HG03457 (cell line): ENCODE results near the gene GAS2.

Experiments
- ATAC-seq: cut with Tn5 transposase; IDR thresholded peaks from one replicate; pipeline ENCODE4 v1.9.1; 2021; ENCODE audit warnings: moderate number of reproducible peaks; ENCODE audit not compliant: unreplicated experiment

Gene GAS2

DNA sequence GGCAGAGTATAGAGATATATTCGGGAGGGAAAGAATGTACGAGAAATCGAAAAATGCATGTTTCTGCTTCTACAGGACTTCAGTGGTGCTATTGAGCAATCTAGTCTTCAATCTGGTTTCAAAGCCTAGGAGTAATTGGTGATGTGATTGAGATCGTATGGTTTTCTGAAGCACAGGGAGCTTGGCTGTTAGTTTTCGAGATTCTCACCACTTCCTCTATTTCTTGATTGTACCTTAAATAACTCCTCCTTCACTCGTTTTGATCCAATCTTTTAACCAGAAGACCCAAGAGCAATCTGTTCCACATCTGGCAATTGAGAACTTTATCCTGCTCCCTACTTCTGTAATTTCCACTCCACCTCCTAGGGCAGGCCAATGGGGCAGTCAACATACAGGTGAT is 193.3 kb downstream of the GAS2 start:
- no peak for ATAC-seq

DNA sequence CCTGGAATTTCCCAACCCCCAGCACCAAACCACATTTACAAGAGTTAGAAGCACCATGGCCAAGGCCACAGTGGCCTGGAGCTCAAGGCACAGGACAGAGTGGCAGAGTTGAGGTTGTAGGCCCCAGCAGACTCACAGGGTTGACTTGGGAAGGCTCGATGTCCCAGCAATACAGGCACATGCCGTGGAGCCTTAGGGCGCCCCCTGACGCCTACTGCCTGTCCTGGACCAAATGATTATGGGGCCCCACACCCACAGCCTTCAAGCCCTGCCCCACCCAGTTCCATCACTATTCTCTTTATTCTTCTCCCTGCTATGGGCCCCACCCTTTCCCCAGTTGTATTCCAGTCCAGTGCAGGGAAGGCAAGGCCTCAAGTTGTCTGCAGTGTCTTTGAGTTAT is 193.8 kb downstream of the GAS2 start, which contains the start of gene CCDC179:
Gene CCDC179, minus strand, starts transcription at position 234 of the 400 bp plus-strand sequence. Its CDS starts 53 bp downstream, at position 181.
- ATAC-seq = no peak
